Stimulated activated naive B cell treated with anti-CD40 and anti-IgM and Interleukin-4, amounts not matched to agents 10 μg/mL and 1 μg/mL and 100 μg/mL, for 72 hours (primary cell): ENCODE measurements around the gene LGI4.

ENCODE experiments used
- ATAC-seq, 2 donors: fragments of 150-1000 bp; cut with Tn5 transposase; replicated peaks; 2 replicates each; pipeline ENCODE4 v1.10.0; 2021; ENCODE audit warnings: moderate library complexity in 1 of 2
- DNase-seq: peaks from one replicate; pipeline ENCODE4 v3.0.0; 2021
- H3K27ac Mint-ChIP-seq: one replicate; pipeline ENCODE4 v1.8.0; 2022; ENCODE audit warnings: mild to moderate bottlenecking, mixed read lengths
- H3K27me3 Mint-ChIP-seq, 2 donors: one replicate each; pipeline ENCODE4 v1.8.0; 2022; ENCODE audit warnings: mixed read lengths in 2 of 2
- H3K36me3 Mint-ChIP-seq, 2 donors: one replicate each; pipeline ENCODE4 v1.8.0; 2022; ENCODE audit warnings: mixed read lengths in 2 of 2, mild to moderate bottlenecking in 1 of 2
- H3K4me1 Mint-ChIP-seq, 2 donors: one replicate each; pipeline ENCODE4 v1.8.0; 2022; ENCODE audit warnings: mixed read lengths in 2 of 2, mild to moderate bottlenecking in 1 of 2
- H3K4me3 Mint-ChIP-seq, 2 donors: one replicate each; pipeline ENCODE4 v1.8.0; 2022; ENCODE audit warnings: mild to moderate bottlenecking in 2 of 2, mixed read lengths in 2 of 2, moderate library complexity in 1 of 2
- H3K9me3 Mint-ChIP-seq, 2 donors: one replicate each; pipeline ENCODE4 v1.8.0; 2022; ENCODE audit warnings: mixed read lengths in 2 of 2, mild to moderate bottlenecking in 1 of 2

LGI4 gene

DNA sequence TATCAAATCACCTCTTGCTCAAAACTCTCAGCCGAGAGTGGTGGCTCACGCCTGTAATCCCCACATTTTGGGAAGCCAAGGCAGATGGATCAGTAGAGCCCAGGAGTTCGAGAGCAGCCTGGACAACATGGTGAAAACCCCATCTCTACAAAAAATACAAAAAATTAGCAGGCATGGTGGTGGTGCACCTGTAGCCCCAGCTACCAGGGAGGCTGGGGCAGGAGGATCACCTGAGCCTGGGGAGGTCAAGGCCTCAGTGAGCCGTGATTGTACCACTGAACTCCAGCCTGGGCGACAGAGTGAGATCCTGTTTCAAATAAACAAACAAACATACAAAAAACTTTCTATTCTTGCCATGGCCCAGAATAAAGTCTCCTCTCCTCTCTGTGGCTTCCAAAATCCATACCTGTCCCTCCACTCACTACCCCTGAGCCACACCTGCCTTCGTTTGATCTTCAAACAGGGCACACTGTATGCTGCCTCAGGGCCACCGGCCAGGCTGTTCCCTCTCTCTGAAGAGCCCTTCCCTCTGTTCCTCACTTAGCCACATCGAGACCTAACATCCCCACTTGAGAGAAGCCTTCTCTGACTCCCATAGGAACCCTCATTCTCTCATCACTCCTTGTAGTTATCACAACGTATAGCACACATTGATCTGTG lies 6.3 kb downstream of the LGI4 start:
- no peak overlapping the region for H3K27ac Mint-ChIP-seq
- ATAC-seq, result no peak
- H3K4me1 Mint-ChIP-seq, result peaks cover 12 to 23% of the 10 kb centered on the region in 2 donors

DNA sequence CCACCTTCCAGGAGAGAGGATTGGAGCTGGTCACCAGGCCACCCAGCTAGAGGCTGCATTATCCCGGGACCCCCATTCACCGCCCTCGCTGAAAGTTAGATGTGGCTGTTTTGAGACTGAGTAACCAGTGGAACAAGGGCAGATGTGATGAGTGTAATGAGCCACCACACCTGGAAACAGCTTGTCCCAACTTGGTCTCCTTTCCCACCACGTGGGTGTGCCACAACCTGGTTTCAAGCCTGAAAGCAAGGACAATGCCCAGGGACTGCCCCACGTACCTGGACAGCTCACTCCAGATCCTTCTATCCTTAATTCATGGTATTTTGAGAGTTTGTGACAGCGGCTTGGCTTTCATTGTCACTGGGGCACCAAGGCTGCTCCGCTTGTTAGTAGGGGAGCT lies 7.0 kb downstream of the LGI4 start:
- ATAC-seq, result no peak
- no peak overlapping the region for H3K4me3 Mint-ChIP-seq
- H3K36me3 Mint-ChIP-seq, result no peaks in the 10 kb centered on the region
- DNase-seq, result no peak
- peaks cover 12 to 26% of the 10 kb centered on the region in 2 donors for H3K4me1 Mint-ChIP-seq
- peaks cover 0 to 5% of the 10 kb centered on the region in 2 donors for H3K27me3 Mint-ChIP-seq
- peaks cover 3 to 6% of the 10 kb centered on the region in 2 donors for H3K9me3 Mint-ChIP-seq
- no peak overlapping the region for H3K27ac Mint-ChIP-seq

More for the DNA sequence above, 6.3 kb downstream of the LGI4 start:
- peaks cover 6 to 11% of the 10 kb centered on the region in 2 donors for H3K9me3 Mint-ChIP-seq
- H3K27me3 Mint-ChIP-seq, result peaks cover 0 to 5% of the 10 kb centered on the region in 2 donors
- no peaks in the 10 kb centered on the region for H3K36me3 Mint-ChIP-seq
- no peak for DNase-seq
- no peak overlapping the region for H3K4me3 Mint-ChIP-seq

DNA sequence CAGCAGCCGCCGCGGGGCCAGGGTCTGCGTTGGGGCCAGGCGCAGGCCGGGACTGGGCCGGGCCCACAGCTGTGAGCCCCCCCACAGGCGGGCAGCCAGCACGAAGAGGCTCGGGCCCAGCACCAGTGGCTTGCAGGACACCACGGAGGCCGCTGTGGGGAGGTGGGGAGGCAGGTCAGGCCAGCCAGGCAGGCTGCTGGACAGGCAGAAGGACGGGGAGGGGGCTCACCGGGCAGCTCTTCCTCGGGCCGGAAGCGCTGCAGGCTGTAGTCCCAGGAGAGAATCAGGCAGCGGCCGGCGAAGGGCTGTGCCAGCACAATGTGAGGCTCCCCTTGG lies 8.3 kb downstream of the LGI4 start:
- no peaks in the 10 kb centered on the region for H3K36me3 Mint-ChIP-seq
- ATAC-seq (no peak), DNase-seq (no peak)
- peaks cover 0 to 5% of the 10 kb centered on the region in 2 donors for H3K27me3 Mint-ChIP-seq
- peaks cover 16 to 29% of the 10 kb centered on the region in 2 donors for H3K4me1 Mint-ChIP-seq
- H3K4me3 Mint-ChIP-seq, result no peak overlapping the region
- no peak overlapping the region for H3K27ac Mint-ChIP-seq
- H3K9me3 Mint-ChIP-seq, result no peaks in the 10 kb centered on the region

DNA sequence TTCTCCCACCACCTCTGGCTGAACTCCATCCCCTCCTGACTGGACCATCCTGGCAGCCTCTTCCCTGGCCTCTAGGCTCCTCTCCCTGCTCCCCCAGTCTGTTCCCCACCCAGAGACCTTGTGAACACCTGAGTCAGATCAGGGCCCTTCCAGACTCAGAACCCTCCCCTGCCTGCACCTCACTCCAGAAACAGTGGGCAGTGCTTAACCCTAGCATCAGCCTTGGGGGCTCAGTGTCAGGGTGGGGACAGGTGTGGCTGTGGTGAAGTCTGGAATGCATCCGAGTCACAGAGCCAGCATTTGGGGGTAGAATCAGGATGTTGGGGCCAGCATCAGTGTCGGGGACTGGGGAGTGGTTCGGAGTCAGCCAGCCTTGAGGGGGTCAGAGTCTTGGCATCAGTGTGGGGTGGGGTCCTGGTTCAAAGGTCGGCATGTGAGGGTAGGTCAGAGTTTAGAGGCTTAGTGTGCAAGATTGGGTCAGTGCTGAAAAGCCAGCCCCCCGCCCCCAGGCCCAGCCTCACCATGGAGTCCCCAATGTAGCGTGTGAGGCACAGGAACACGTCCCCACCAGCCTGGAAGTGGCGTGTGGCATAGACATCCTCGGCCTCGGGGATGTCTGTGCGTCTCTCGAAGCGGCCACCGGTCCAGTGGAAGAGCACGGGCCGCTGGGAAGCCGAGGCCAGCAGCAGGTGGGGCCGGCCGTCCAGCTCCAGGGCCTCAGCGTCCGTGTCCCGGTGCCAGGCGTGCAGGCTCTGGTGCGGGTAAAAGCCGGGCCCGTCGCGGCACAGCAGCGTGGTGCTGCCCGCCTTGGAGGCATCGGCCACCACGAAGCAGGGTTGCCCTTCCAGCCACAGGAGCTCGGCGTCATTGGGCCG lies 8.9 kb downstream of the LGI4 start:
- ATAC-seq, result no peak
- H3K9me3 Mint-ChIP-seq, result no peaks in the 10 kb centered on the region
- H3K4me3 Mint-ChIP-seq, result peak overlapping the region in 1 of 2 donors; percentile 29
- DNase-seq, result no peak
- H3K36me3 Mint-ChIP-seq, result no peaks in the 10 kb centered on the region
- peaks cover 20 to 35% of the 10 kb centered on the region in 2 donors for H3K4me1 Mint-ChIP-seq
- peak overlapping the region; percentile 1 for H3K27ac Mint-ChIP-seq
- H3K27me3 Mint-ChIP-seq, result peaks cover 0 to 5% of the 10 kb centered on the region in 2 donors

DNA sequence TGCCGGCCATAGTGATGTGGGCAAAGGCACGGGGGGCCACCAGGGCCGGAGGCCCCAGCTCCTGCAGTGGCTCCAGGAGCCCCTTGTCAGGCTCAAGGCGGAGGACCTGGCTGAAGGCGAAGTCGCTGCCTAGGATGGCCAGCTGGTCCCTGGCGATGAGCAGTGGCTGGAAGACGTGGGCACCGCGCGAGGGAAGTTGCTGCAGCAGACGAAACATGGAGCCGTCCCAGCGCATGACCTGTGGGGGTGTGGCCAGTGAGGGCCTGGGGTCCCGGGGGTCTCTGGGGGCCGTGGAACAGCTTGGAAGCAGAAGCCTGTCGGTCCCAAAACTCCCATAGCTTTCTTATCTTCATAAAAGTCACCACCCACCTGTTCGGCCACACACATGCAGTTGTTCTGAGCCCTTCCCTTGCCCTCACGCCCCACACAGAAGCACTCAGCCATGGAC lies 9.6 kb downstream of the LGI4 start:
- Mint-ChIP-seq H3K4me3 (peak overlapping the region in 1 of 2 donors; percentile 81), H3K4me1 (peaks cover 25 to 42% of the 10 kb centered on the region in 2 donors), H3K36me3 (no peaks in the 10 kb centered on the region), H3K27me3 (peaks cover 0 to 5% of the 10 kb centered on the region in 2 donors), H3K9me3 (no peaks in the 10 kb centered on the region), H3K27ac (peak overlapping the region; percentile 79)
- DNase-seq (no peak), ATAC-seq (no peak)

DNA sequence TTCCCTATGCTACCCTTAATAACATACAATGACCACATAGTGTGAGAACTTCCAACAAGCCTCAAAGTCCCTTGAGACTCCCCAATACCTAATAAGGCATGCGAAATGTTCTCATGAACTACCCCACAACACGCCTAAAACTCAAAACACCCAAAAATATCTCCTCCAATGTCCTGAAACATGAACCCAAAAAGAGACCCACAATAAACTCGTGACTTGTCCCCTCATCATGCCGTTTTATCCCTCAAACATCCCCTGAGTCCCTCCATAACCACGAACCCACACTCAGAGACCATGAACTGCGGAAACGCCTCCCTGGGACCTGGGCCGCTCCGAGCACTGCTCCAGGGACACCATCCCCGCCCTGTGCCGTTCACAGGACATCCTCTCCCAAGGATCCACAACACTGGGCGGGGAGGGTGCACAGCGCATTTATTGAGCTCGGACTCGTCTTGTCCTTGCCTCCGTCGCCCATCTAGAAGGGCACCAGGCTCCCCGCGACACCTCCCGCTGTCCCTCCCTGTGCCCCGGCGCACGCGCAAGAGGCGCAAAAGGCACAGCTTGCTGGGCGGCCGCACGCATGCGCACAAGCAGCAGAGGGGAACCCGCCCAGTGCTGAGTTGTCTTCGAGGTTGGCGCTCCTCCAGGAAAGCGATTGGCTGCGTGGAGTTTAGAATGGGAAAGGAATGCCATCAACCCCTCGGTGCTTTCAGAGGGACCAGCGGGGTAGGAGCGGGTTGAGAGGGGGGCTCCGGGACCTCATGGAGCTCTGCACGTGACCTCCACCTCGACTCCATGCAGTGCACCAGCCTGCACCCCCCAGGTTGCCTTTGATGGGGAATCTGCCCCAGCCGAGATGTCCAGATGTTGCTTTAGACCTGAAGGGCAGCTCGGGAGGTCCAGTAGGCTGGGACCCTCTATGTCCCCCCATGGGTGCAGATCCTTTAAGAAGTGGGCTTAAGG lies 10.5 kb downstream of the LGI4 start:
- ATAC-seq, result peak; percentile 85 to 90
- H3K27me3 Mint-ChIP-seq, result peaks cover 0 to 5% of the 10 kb centered on the region in 2 donors
- peak; percentile 85 for DNase-seq
- H3K9me3 Mint-ChIP-seq, result no peaks in the 10 kb centered on the region
- H3K4me3 Mint-ChIP-seq, result peak overlapping the region; percentile 81 to 86
- no peaks in the 10 kb centered on the region for H3K36me3 Mint-ChIP-seq
- H3K27ac Mint-ChIP-seq, result peak overlapping the region; percentile 79
- peaks cover 29 to 50% of the 10 kb centered on the region in 2 donors for H3K4me1 Mint-ChIP-seq

DNA sequence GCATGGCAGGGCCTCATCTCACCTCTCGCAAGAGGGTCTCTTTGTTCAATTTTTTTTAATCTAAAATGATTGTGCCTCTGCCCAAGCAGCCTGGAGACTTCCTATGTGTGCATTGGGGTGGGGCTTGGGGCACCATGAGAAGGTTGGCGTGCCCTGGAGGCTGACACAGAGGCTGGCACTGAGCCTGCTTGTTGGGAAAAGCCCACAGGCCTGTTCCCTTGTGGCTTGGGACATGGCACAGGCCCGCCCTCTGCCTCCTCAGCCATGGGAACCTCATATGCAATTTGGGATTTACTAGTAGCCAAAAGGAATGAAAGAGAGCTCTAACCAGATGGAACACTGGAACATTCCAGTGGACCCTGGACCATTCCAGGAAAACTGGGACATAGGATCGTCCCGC lies 11.3 kb downstream of the LGI4 start:
- H3K27ac Mint-ChIP-seq, result peak overlapping the region; percentile 79
- H3K36me3 Mint-ChIP-seq, result no peaks in the 10 kb centered on the region
- DNase-seq (no peak), ATAC-seq (no peak)
- peaks cover 29 to 51% of the 10 kb centered on the region in 2 donors for H3K4me1 Mint-ChIP-seq
- no peaks in the 10 kb centered on the region for H3K9me3 Mint-ChIP-seq
- peak overlapping the region in 1 of 2 donors; percentile 86 for H3K4me3 Mint-ChIP-seq
- peaks cover 0 to 5% of the 10 kb centered on the region in 2 donors for H3K27me3 Mint-ChIP-seq

DNA sequence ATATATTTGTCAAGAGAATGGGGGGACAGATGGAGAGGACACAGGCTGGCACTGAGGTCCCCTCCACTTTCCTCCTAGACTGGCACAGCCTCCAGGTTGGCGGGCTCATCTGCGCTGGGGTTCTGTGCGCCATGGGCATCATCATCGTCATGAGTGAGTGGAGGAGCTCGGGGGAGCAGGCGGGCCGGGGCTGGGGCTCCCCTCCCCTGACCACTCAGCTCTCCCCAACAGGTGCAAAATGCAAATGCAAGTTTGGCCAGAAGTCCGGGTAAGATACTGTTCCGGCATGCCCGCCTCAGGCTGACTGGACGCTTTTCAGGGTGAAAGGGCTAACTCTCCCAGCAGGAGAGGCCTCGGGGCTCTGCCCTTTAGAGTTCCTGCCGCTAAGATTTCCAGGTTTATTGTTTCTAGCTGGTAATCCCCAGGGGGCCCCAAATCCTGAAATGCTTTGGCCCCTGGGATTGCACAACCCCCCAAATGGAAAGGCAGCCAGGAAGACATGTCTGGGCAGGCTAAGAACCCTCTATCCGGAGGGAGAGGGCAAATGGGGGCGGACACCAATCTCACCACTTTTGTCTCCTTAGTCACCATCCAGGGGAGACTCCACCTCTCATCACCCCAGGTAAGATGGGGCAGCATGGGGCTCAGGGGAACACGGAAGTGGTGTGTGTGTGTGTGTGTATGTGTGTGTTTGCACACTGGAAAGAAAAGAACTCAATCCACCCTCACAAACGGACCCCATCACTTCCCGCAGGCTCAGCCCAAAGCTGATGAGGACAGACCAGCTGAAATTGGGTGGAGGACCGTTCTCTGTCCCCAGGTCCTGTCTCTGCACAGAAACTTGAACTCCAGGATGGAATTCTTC lies 11.9 kb downstream of the LGI4 start:
- Mint-ChIP-seq H3K36me3 (no peaks in the 10 kb centered on the region), H3K27ac (no peak overlapping the region), H3K4me1 (peaks cover 29 to 51% of the 10 kb centered on the region in 2 donors), H3K9me3 (no peaks in the 10 kb centered on the region), H3K27me3 (peaks cover 0 to 5% of the 10 kb centered on the region in 2 donors), H3K4me3 (no peak overlapping the region)
- no peak for DNase-seq
- ATAC-seq, result no peak

DNA sequence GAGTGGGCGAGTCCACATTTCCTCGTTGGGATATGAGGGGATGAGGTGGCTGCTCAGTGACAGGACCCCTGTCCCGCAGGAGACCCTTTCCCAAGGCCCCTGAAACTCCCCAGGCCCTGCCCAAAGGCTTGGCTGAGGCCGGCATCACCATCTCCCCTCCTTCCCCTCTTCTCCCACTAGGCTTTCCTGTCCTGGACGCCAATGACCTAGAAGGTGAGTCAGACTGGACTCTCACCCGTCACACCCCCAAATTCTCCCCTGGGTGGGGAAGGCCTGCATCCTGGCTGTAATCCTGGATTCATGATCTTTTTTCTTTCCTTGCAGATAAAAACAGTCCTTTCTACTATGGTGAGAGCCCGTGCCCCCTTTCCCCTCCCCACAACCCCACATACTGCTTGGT lies 14.0 kb downstream of the LGI4 start:
- H3K36me3 Mint-ChIP-seq, result no peaks in the 10 kb centered on the region
- DNase-seq (no peak), ATAC-seq (no peak)
- no peaks in the 10 kb centered on the region for H3K9me3 Mint-ChIP-seq
- no peak overlapping the region for H3K27ac Mint-ChIP-seq
- H3K4me1 Mint-ChIP-seq, result peaks cover 31 to 50% of the 10 kb centered on the region in 2 donors
- H3K4me3 Mint-ChIP-seq, result no peak overlapping the region
- peaks cover 0 to 5% of the 10 kb centered on the region in 2 donors for H3K27me3 Mint-ChIP-seq

DNA sequence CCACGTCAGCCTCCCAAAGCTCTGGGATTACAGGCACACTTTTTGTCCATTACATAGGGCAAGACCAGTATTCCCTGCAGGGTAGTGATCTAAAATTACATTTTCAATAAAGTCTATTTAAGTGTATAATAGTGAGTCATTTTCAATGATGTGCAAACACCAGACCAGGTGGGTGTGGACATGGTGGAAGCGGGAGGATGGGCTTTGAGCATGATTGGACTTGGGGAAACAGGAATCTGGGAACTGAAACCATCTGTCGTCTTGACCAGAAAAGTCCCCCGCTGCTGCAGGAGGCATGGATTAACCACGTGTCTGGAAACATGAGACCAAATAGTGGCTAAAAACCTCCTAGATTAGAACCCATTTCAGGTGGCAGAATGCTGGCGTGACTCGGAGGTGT lies 14.4 kb downstream of the LGI4 start:
- Mint-ChIP-seq H3K9me3 (no peaks in the 10 kb centered on the region), H3K4me3 (no peak overlapping the region), H3K36me3 (no peaks in the 10 kb centered on the region), H3K4me1 (peaks cover 27 to 46% of the 10 kb centered on the region in 2 donors), H3K27ac (no peak overlapping the region), H3K27me3 (peaks cover 0 to 1% of the 10 kb centered on the region in 2 donors)
- peak; percentile 31 to 48 for ATAC-seq
- DNase-seq, result peak; percentile 45

DNA sequence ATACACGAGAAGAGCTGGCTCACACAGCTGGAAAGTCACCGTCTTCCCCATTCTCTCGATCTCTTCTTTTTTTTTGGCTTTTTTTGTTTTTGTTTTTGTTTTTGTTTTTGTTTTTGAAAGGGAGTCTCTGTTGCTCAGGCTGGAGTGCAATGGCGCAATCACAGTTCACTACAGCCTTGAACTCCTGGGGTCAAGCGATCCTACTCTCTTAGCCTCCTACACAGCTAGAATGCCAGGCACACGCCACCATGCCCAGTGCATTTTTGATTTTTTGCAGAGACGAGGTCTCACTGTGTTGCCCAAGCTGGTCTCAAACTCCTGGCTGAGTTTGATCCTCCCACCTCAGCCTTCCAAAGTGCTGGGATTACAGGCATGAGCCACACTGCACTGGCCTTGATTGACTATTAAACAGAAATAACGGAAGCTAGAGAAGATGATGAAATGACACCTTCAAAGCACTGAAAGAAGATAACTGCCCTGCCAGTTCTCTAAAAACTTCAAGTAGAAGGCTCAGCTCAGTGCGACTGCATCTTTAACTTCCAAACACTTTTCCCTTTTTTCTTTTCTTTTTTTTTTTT lies 15.2 kb downstream of the LGI4 start:
- no peaks in the 10 kb centered on the region for H3K36me3 Mint-ChIP-seq
- ATAC-seq, result no peak

DNA sequence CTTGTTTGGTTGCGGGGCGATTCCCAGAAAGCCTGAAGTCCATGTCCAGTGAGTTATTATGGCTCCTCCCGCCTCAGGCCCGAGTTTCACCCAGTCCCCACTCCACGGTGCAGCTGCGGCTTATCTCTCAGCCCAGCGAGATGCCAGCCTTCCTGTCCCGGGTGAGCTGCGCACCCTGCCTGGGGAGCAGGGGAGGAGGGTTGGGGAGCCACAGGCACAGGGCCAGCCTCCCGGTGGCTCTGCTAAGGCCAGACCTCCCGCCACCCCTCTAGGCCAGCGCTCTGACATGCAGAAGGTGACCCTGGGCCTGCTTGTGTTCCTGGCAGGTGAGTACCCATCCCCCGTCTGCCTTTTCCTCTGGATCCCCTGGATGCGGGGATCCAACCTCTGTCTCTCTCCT lies 15.8 kb downstream of the LGI4 start:
- Mint-ChIP-seq H3K4me1 (peaks cover 26 to 41% of the 10 kb centered on the region in 2 donors), H3K27ac (no peak overlapping the region), H3K36me3 (no peaks in the 10 kb centered on the region), H3K9me3 (no peaks in the 10 kb centered on the region), H3K4me3 (no peak overlapping the region), H3K27me3 (peaks cover 3 to 9% of the 10 kb centered on the region in 2 donors)
- DNase-seq (no peak), ATAC-seq (no peak)

More for the DNA sequence above, 15.2 kb downstream of the LGI4 start:
- Mint-ChIP-seq H3K27me3 (peaks cover under 1 to 5% of the 10 kb centered on the region in 2 donors), H3K4me3 (no peak overlapping the region), H3K4me1 (peaks cover 28 to 42% of the 10 kb centered on the region in 2 donors), H3K27ac (peak overlapping the region; percentile 61), H3K9me3 (no peaks in the 10 kb centered on the region)
- DNase-seq, result no peak
